HG03521 (cell line): ENCODE data around the gene AFF1.
A peak's percentile ranks its signal among the peaks of the same experiment; 100 is the strongest.

Source experiments
- ATAC-seq: cut with Tn5 transposase; IDR thresholded peaks from one replicate; pipeline ENCODE4 v1.9.1; 2021; ENCODE audit warnings: mild to moderate bottlenecking, moderate library complexity; ENCODE audit not compliant: unreplicated experiment

Gene AFF1

DNA sequence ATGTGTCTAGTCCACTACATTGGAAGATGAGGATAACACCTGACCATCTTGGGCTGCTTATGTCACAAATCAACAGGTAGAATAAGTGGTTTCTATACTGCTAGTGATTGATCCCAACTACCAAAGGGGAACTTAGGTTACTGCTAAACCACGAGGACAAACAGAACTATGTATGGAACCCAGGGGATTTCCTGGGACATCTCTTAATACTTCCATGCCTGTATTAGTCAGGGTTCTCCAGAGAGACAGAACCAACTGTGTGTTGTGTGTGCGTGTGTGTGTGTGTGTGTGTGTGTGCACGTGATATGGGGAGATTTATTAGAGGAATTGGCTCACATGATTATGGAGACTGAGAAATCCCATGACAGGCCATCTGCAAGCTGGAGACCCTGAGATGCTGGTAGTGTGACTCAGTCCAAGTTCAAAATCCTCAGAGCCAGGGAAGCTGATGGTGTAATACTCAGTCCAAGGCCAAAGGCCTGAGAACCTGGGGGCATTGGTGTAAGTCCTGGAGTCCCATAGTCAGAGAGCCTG lies 16.2 kb upstream of the AFF1 start:
- ATAC-seq, result no peak

DNA sequence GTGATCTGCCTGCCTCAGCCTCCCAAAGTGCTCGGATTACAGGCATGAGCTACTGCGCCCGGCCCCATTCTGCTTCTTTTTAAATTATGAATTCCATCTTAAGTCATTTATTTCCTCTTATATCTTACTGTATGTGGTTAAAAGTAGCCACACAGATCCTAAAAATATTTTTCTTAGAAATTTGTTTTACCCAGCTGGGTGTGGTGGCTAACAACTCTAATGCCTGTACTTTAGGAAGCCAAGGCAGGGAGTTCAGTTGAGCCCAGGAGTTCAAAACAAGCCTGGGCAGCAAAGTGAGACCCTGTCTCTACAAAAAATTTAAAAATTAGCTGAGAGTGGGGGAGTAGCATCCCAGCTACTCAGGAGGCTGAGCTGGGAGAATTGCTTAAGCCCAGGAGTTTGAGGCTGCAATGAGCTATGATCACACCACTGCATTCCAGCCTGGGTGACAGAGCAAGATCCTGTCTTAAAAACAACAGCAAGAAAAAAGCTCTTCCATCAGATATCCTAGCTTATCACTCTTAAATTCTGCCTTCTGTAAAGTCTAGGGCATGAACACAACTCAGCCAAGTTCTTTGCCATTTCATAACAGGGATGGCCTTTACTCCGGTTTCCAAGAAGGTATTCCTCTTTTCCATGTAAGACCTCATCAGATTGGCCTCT lies 15.1 kb upstream of the AFF1 start:
- ATAC-seq, result no peak

DNA sequence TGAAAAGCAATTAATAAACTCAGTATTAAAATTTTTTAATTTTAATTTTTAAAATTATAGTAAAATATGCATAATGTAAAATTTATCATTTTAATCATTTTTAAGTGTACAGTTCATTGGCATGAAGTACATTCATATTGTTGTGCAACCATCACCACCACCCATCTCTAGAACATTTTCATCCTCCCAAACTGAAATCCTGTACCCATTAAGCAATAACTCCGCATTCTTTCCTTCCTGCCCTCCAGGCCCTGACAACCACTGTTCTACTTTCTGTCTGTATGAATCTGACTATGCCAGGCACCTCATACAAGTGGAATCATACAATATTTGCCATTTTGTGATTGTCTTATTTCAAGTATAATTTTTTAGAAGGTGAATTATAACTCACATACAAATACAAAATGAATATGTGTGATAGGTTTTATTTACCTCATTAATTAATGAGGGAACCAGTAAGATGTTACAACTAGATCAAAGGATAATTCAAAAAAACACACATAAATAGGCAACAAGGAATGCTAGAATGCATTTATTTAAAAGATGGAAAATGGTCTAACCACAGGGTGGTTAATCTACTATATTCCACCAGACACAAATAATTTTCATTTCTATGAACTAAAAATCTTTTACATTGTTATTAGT lies 13.1 kb upstream of the AFF1 start:
- no peak for ATAC-seq

DNA sequence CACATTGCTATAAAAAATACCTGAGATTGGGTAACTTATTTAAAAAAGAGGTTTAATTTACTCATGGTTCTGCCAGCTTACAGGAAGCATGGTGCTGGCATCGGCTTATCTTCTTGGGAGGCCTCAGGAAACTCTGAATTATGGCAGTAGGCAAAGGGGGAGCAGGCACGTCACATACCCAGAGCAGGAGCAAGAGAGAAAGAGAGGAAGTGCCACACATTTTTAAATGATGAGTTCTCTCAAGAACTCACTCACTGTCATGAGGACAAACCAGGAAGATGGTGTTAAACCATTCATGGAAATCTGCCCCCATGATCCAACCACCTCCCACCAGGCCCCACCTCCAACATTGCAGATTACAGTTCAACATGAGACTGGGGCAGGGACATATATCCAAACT lies 10.0 kb upstream of the AFF1 start:
- no peak for ATAC-seq

DNA sequence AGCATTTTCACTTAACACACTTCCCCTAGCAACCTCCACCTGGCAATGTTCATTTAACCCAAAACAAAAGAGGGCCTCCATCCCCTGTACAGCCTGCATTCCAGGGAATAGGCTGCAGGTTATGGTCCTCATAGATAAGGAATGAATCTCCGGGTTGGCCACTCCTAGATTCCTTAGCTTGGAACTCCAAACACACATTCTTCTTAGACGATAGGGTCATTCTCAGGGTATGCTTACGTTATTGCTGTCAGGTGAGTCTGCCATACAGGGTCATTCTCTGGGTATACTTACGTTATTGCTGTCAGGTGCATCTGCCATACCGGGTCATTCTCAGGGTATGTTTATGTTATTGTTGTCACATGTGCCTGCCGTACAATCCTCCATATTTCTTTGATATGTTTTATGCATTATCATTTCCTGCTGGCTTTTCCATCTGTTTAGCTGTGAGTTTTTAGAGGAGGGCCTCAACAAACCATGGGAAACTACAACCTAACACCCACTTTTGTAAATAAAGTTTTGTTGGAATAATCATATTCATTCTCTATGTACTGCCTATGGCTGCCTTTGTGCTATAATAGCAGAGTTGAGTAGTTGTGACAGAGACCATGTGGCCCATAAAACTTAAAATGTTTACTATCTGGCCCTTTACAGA lies 8.2 kb upstream of the AFF1 start:
- no peak for ATAC-seq

DNA sequence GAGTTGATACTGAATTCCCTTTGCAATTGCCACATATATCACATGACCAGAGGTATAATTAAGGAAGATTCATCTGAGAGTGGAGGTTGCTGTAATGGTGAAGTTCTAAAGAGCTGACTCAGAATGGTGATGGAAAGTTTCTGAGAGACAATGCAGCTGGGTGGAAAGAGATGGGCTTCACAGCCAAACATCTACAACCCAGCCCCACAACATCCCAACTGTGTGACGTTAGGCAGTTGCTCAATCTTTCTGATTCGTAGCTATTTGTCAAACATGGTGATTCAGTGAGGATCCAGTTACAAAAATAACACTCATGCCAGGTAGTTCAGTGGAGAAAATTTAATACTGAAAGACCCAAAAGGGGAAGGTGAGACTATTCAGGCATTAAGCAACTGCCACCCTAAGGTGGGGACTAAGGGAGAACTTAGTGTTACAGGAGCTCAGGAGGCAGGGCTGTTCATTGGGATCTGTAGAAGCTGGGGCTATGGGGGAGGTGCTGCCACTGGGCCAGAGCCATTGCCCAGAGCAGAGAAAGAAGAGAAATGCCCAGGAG lies 6.9 kb upstream of the AFF1 start:
- no peak for ATAC-seq

DNA sequence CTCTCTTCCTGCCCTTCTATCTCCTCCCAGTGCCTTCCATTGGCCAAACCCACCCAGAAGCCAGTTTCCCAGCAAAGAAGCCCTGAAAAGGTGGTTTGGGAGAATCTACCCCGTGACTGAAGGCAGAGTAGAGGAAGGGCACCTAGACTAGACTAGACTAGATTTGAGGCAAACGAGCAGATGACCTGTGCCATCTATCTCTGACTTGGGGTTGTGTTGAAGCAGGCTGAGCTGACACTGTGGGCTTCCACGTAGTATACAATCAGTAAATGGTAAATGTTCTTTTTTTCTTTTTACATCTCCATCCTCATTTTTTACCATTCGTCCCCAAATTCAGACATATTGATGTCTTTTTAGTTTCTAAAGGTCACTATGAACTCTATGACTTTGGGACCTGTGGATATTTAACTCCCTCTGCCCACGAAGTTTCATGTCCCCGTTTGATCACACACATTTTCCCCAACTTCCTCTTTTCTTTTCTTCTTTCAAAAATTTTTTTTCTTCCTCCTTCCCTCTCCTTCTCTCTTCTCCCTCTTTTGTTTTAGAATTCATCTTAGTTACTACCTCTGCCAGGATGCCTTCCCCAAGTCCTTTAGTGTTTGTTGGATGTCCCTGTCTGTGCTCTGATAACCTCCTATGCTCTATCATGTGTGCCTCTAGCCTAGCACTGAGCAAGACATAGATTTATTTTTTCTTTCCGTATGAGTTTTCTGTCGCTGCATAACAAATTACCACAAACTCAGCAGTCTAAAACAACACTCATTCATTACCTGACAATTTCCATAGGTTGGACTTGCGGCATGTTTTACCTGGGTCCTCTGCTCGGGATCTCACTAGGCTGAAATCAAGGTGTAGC lies 6.2 kb upstream of the AFF1 start:
- ATAC-seq, result no peak

DNA sequence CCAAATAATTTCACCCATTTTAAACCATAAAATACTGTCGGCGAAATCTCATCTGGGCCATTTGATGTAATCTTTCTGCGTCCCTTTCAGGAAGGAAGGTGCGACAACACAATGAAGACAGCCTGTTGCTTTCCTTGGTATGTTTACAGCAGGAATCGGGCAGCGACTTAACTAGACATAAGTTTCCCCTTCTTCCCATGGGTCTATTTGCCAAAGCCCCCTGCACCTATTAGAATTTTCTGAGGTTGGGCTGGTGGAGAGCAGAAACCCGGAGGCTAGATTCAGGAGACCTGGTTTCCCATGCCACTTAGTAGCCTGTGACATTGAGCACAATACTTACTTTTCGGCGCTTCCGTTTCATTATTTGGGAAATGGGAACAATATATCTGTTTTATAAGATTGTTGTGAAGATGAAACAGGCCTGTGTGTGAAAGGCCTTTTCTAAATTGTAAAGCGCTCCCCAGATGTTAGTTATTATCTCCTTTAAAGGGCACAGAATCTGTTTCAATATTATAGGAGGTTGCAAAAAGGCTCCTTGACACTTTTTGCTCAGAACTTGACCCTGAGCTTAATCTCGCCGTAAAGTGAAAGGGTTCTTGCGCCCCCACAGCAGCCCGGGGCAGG lies 552 bp upstream of the AFF1 start:
- no peak for ATAC-seq

DNA sequence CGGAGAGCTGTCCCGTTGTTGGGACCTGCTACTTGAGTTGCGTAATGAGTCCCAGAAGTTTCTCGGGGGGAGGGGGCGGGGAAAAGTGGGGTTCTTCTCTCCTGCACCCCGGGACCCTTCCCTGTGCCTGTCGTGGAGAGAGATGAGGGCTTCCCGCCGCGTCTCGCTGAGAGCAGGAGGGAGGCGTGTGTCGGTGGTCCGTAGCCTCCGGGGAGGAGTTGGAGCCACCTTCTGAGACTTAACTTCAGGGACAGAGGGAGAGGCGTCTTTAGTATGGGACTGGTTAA lies 698 bp downstream of the AFF1 start:
- no peak for ATAC-seq

DNA sequence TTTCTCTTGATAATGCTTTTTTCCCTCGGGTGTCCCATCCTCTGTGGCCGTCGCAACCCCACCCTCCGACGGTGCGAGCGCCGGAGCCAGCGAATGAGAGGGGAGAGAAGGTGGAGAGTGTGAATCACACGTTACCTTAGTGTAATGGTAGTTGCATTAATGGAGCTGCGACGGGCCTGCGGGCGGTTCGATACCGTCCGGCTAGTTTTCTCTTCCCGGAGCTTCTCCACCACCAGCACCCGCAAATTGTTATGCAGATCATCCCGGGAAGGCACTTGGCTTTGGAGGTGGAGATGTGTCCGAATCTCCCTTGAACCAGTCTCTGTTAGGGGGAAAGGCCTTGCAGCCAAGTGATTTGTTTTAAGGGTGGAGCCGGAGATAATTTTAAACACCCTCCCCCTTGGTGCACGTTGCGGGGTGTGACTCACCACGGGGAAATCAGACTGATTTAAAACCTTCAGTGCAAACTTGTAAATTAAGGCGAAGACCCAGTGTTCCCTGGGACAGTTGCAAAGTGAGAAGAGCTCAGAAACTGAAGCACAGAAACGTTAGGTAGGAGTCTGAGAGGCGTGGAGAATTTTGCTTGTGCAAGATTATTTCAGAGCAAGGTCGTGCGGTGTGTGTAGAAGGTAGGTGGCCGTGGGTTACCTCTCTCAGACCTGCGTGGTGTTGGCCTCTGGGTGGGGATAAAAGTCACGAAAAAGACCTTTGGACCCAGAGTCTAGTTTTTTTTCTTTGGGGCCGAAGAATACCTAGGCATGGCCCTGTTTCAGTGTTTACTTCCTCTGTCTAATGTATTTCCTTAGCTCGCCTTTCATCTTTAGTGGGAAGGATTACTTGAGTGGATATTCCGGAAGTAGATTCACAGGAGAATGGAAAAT lies 1.3 kb downstream of the AFF1 start:
- peak; percentile 25 for ATAC-seq

DNA sequence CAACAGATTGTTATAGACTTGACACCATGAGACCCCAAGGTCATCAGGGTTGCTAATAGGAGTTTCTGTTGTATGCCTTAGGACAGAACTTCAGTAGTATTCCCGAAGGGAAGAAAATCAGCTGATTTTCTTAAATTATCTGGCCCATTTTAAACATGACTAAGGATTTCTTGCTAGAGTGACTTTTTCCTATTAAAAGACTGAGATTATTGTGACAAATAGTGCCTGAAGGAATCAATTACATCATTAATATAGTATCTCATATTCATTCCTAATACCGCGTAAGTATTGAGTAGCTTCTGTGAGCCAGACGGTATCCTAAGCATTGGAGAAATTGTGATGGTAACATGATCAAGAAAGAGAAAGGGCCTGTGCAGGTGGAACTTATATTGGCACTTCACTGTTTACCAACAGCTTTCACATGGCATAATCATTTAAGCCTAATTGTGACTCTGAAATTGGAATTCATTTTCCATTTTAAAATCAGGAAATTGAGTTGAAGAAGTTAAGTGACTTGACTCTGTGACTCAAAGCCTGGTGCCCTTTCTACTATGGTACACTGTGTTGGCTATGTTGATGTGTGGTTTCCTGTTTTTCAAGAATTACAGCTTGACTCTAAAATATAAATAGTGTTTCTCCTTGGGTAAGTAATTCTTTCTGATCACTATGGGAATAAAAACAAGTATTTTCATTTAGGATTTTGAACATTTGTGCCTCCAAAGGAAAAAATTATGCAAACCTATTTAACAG lies 4.1 kb downstream of the AFF1 start:
- ATAC-seq, result no peak

DNA sequence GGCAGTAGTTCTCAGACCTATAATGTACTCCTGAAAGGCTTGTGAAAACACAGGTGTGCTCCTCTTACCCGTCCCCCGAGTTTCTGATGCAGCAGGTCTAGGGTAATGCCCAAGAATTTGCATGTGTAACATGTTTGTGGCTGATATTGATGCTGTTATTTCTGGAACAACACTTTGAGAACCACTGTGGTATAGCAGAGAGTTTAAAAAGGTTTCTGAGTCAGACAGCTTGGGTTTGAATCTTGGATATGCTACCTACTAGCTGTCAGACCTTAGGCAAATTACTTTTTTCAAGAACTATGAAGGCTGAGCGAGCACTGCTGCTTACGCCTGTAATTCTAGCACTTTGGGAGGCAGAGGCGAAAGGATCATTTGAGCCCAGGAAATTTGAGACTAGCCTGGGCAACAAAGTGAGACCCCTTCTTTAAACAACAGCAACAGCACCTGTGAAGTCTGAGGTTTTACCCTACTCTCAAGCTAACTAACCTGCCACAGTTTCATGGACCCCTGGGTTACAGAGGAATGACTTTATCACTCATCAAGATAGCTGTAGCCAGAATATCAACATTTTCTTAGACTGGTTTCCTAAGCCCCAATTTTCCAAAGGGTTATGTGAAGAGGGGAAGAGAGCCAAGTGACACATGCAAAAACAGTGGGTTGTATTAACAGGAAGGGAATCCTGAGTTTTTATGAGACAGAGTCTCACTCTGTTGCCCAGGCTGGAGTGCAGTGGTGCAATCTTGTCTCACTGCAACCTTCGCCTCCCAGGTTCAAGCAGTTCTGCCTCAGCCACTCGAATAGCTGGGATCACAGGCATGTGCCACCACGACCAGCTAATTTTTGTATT lies 5.1 kb downstream of the AFF1 start:
- ATAC-seq, result peak; percentile 49

DNA sequence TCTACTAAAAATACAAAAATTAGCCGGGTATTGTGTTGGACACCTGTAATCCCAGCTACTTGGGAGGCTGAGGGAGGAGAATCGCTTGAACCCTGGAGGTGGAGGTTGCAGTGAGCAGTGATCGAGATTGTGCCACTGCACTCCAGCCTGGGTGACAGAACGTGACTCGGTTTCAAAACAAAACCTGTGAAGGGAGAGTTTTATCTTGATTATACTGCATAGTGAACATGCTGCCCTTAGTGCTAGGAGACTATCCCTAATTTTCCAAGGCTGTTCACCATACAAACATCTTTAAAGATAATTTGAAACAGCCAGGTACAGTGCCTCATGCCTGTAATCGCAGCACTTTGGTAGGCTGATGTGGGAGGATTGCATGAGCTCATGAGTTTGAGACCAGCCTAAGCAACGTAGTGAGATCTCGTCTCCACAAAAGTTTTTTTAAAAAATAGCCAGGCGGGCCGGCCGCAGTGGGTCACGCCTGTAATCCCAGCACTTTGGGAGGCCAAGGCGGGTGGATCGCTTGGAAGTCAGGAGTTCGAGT lies 6.2 kb downstream of the AFF1 start:
- ATAC-seq, result no peak

DNA sequence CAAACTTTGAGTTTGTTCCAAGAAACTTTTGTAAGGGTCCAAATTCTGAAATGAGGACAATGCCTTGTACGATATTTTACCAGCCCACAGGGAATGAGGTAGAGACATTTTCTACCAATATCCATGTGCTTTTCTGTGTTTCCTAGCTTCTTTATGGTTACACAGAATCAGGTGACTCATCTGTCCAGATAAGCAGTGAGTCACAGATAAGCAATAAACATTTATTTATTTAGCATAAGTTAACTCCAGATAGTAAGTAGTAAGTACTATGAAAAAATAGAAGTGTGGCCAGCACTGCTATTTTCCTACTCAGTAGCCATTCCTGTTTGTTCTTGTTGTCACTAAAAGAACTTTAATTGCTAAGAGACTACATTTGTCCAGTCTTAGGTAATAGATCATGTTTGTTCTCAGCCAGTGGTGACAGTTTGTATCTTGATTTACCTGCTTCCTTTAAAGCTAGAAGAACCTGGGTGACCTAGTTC lies 7.4 kb downstream of the AFF1 start:
- no peak for ATAC-seq

DNA sequence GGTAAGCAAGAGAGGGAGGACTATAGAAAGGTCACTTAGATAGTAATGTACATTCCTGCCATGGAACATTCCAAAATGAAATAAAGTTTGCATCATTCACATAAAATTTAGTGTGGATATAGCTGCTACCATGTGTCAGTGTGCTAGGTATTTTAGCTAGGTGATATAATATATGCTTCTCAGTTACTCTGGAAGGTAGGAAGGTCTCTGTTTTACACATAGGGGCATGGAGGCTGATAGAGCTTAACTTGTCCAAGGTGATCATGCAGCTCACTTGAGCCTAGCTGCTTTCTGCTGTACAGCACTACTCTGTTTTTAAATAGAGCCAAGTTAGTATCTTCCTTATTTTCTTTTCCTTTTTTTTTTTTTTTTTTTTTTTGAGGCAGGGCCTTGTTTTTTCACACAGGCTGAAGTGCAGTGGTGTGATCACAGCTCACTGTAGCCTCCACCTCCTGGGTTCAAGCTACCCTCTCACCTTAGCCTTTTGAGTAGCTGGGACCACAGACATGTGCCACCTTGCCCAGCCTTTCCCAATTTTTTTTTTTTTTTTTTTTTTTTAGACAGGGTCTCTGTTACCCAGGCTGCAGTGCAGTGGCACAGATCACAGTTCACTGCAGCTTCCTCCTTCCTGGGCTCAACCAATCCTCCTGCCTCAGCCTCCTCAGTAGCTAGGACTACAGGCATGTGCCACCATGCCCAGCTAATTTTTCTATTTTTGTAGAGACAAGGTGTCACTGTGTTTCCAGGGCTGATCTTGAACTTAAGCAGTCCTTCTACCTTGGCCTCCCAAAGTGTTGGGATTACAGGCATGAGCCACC lies 10.4 kb downstream of the AFF1 start:
- no peak for ATAC-seq

DNA sequence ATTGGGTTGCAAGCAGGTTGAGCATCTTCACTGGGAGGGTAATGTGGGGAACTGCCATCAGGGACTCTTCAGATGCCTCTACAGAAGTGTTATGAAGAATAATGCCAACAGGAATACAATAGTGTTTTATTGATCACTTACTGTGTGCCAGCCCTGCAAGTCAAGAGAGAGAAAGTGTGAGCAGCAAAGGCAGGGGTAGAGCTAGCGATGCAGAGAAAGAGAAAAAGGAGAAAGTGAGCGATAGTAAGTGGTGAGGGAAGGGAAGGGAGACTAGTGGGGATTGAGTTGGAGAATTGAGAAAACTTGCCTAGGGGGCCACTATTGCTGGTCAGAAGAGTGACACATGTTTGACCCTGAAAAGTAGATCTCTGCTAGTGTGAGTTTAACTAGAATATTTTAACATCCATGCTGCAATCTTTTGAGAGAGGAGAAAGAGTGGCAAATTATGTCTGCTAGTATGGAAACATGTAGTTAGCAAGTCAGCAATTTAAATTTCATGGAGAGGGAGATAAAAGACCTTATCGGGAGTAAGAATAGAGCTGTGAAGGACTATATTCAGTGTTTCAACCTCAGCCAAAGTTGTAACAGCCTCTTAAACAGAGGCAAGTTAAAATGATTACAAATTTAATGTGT lies 12.2 kb downstream of the AFF1 start:
- no peak for ATAC-seq
